K562 (cell line): ENCODE results near the gene IKZF3. TPM values are rescaled to one million over a fixed set of nuclear protein-coding genes. Genes with fewer than 3 reads are reported as not detected.
A peak's percentile ranks its signal among the peaks of the same experiment; 100 is the strongest.

Experiments used
- BCL6 ChIP-seq: fragments of 250-450 bp; sonication (Bioruptor Pico); IDR thresholded peaks from 2 replicates; pipeline ENCODE4 v1.4.0; 2020
- CEBPG ChIP-seq, 3 experiments: fragments of 200-800 bp in 1 of 3; sonication (Bioruptor generic) in 1 of 3; sonication (generic) in 1 of 3; formaldehyde crosslinking in 1 of 3; IDR thresholded peaks in 2 of 3; conservative IDR thresholded peaks in 1 of 3; 2 replicates each; pipeline versions ENCODE4 v1.6.1 to v1.8.0; 2016 to 2022; ENCODE audit warnings: missing compliant biosample characterization in 2 of 3, missing genetic modification characterization in 2 of 3, mild to moderate bottlenecking in 1 of 3, missing genetic modification reagents in 1 of 3
- KLF1 ChIP-seq: fragments of 450-650 bp; IDR thresholded peaks from 2 replicates; pipeline ENCODE4 v1.6.1; 2016; ENCODE audit warnings: missing genetic modification characterization, missing compliant biosample characterization
- KLF16 ChIP-seq: IDR thresholded peaks from 2 replicates; pipeline ENCODE4 v1.6.1; 2016; ENCODE audit warnings: antibody characterized with exemption
- KLF6 ChIP-seq: fragments of 250-450 bp; sonication (Bioruptor Pico); IDR thresholded peaks from 2 replicates; pipeline ENCODE4 v1.4.0; 2020; ENCODE audit warnings: mild to moderate bottlenecking, moderate library complexity, borderline replicate concordance
- L3MBTL2 ChIP-seq: fragments of 450-650 bp; IDR thresholded peaks from 2 replicates; pipeline ENCODE4 v1.6.1; 2016; ENCODE audit warnings: mild to moderate bottlenecking, moderate library complexity
- MEF2D ChIP-seq: conservative IDR thresholded peaks from 2 replicates; pipeline ENCODE4 v1.6.1; 2016; ENCODE audit warnings: low read depth, missing genetic modification characterization, missing compliant biosample characterization
- OTX1 ChIP-seq: fragments of 450-650 bp; formaldehyde crosslinking; IDR thresholded peaks from 2 replicates; pipeline ENCODE4 v1.4.0; 2022; ENCODE audit warnings: mild to moderate bottlenecking
- SNRNP70 ChIP-seq: fragments of 200-400 bp; formaldehyde crosslinking; optimal IDR thresholded peaks from 2 replicates; pipeline ENCODE3; 2017; ENCODE audit warnings: low read depth, low read length
- TARDBP ChIP-seq: fragments of 450-650 bp; IDR thresholded peaks from 2 replicates; pipeline ENCODE4 v1.6.1; 2016
- TEAD4 ChIP-seq, 2 experiments: sonication (generic) in 1 of 2; formaldehyde crosslinking in 1 of 2; IDR thresholded peaks; 2 replicates each; pipeline versions ENCODE4 v1.6.1 to v1.8.0; 2012 to 2022; ENCODE audit warnings: borderline replicate concordance in 1 of 2, inconsistent platforms in 1 of 2, low read length in 1 of 2, mild to moderate bottlenecking in 1 of 2, missing genetic modification reagents in 1 of 2
- ZNF143 ChIP-seq: sonication (generic); formaldehyde crosslinking; IDR thresholded peaks from 2 replicates; pipeline ENCODE4 v1.9.0; 2022; ENCODE audit warnings: mild to moderate bottlenecking, missing genetic modification reagents
- ZNF146 ChIP-seq: IDR thresholded peaks from one replicate; pipeline ENCODE4 v1.6.1; 2018; ENCODE audit warnings: missing compliant biosample characterization; ENCODE audit not compliant: unreplicated experiment
- ZNF174 ChIP-seq: fragments of 250-450 bp; sonication (Bioruptor Pico); IDR thresholded peaks from 2 replicates; pipeline ENCODE4 v1.4.0; 2020; ENCODE audit warnings: mild to moderate bottlenecking
- polyA plus RNA-seq, 8 experiments: library from polyadenylated mRNA; depleted of rRNA in 4 of 8; stranded (reverse) in 5 of 8; unstranded in 3 of 8; fragments of >200 nt; fragmentation: Nextera tagmentation in 2 of 8; fragmentation: Illumina TruSeq in 1 of 8; extraction: Ambion mirVana in 2 of 8; extraction: Trizol in 1 of 8; gene quantifications; 2 replicates each; pipeline versions ENCODE4 v1.2.1 to v1.2.3, GENCODE V29; 2011 to 2014; ENCODE audit warnings: inconsistent platforms in 1 of 8, missing spikeins in 1 of 8
- total RNA-seq, 7 experiments: library from RNA; depleted of rRNA in 6 of 7; stranded (reverse); fragments of >200 nt in 6 of 7; fragmentation: Illumina TruSeq in 2 of 7; extraction: Trizol in 2 of 7; gene quantifications; 2 replicates each; pipeline versions ENCODE4 v1.2.1 to v1.2.3, GENCODE V29; 2011 to 2021; ENCODE audit warnings: low replicate concordance in 1 of 7
- TF ChIP-seq, protein P1 (sequence below): fragments of 250-450 bp; sonication (Bioruptor Pico); IDR thresholded peaks from 2 replicates; pipeline ENCODE4 v1.4.0; 2020; ENCODE audit warnings: mild to moderate bottlenecking, moderate library complexity
- TF ChIP-seq, protein P2 (sequence below): sonication (generic); formaldehyde crosslinking; IDR thresholded peaks from 2 replicates; pipeline ENCODE4 v1.8.0; 2022; ENCODE audit warnings: missing genetic modification reagents, mild to moderate bottlenecking, moderate library complexity, borderline replicate concordance
- TF ChIP-seq, protein P3 (sequence below): fragments of 250-450 bp; sonication (Bioruptor Pico); IDR thresholded peaks from 2 replicates; pipeline ENCODE4 v1.6.1; 2021; ENCODE audit warnings: mild to moderate bottlenecking
- TF ChIP-seq, protein P4 (sequence below): sonication (generic); formaldehyde crosslinking; IDR thresholded peaks from 2 replicates; pipeline ENCODE4 v1.8.1; 2022; ENCODE audit warnings: missing genetic modification reagents
- TF ChIP-seq, protein P5 (sequence below): fragments of 250-450 bp; sonication (Bioruptor Pico); IDR thresholded peaks from 2 replicates; pipeline ENCODE4 v1.4.0; 2020; ENCODE audit warnings: mild to moderate bottlenecking, moderate library complexity

The IKZF3 gene
- total and polyA plus RNA-seq, 9 of the 15 experiments (the other 6 are each of a cell fraction or from before 2014, with no cell fraction given) = 0.06 to 1.6 (median 0.62) TPM

DNA sequence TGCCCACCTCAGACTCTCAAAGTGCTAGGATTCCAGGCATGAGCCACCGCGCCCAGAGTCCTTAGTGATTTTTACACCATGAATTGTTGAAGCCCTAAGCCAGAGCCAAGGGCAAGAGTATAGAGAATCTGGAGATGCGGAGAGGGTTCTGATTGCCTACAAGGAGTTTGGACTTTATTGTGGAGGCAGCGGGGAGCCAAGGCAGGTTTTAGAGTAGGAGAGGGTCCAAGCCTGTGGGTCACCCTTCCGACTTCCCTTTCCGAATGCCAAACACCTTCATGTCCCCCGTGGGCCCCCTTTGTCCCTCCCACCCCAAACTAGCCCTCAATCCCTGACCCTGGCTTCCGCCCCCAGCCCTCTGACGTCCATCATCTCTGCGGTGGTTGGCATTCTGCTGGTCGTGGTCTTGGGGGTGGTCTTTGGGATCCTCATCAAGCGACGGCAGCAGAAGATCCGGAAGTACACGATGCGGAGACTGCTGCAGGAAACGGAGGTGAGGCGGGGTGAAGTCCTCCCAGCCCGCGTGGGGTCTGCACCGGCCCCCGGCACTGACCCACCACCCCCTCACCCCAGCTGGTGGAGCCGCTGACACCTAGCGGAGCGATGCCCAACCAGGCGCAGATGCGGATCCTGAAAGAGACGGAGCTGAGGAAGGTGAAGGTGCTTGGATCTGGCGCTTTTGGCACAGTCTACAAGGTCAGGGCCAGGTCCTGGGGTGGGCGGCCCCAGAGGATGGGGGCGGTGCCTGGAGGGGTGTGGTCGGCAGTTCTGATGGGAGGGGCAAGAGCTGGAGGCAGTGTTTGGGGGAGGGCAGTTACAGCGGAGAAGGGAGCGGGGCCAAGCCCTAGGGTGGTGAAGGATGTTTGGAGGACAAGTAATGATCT lies 140.9 kb downstream of the IKZF3 start (continued):
- TF ChIP-seq KLF1 (tag) = peak; percentile 89
- no peak for TF ChIP-seq TEAD4 (IDR thresholded peaks at IDR 0.05; ENCODE audit: low read length)
- TF ChIP-seq TEAD4 (CRISPR knock-in tag; IDR thresholded peaks at IDR 0.05; ENCODE audit: borderline replicate concordance) = no peak
- no peak for TF ChIP-seq BCL6
- no peak for TF ChIP-seq ZNF143 (CRISPR knock-in tag)
- TF ChIP-seq OTX1 (CRISPR knock-in tag) = no peak
- no peak for TF ChIP-seq MEF2D (tag)
- TF ChIP-seq, protein P1, sequence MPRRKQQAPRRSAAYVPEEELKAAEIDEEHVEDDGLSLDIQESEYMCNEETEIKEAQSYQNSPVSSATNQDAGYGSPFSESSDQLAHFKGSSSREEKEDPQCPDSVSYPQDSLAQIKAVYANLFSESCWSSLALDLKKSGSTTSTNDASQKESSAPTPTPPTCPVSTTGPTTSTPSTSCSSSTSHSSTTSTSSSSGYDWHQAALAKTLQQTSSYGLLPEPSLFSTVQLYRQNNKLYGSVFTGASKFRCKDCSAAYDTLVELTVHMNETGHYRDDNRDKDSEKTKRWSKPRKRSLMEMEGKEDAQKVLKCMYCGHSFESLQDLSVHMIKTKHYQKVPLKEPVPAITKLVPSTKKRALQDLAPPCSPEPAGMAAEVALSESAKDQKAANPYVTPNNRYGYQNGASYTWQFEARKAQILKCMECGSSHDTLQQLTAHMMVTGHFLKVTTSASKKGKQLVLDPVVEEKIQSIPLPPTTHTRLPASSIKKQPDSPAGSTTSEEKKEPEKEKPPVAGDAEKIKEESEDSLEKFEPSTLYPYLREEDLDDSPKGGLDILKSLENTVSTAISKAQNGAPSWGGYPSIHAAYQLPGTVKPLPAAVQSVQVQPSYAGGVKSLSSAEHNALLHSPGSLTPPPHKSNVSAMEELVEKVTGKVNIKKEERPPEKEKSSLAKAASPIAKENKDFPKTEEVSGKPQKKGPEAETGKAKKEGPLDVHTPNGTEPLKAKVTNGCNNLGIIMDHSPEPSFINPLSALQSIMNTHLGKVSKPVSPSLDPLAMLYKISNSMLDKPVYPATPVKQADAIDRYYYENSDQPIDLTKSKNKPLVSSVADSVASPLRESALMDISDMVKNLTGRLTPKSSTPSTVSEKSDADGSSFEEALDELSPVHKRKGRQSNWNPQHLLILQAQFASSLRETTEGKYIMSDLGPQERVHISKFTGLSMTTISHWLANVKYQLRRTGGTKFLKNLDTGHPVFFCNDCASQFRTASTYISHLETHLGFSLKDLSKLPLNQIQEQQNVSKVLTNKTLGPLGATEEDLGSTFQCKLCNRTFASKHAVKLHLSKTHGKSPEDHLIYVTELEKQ (CRISPR knock-in tag) = no peak
- TF ChIP-seq KLF16 = no peak
- no peak for TF ChIP-seq L3MBTL2
- TF ChIP-seq KLF6 (CRISPR knock-in tag) = peak; percentile 59; the same call in 1 of the 2 replicates
- TF ChIP-seq ZNF174 (CRISPR knock-in tag) = no peak
- TF ChIP-seq, protein P2, sequence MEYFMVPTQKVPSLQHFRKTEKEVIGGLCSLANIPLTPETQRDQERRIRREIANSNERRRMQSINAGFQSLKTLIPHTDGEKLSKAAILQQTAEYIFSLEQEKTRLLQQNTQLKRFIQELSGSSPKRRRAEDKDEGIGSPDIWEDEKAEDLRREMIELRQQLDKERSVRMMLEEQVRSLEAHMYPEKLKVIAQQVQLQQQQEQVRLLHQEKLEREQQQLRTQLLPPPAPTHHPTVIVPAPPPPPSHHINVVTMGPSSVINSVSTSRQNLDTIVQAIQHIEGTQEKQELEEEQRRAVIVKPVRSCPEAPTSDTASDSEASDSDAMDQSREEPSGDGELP (CRISPR knock-in tag) = peak; percentile 46; the same call in 1 of the 2 replicates
- TF ChIP-seq ZNF146 (CRISPR knock-in tag) = no peak
- no peak for TF ChIP-seq SNRNP70
- TF ChIP-seq, protein P3, sequence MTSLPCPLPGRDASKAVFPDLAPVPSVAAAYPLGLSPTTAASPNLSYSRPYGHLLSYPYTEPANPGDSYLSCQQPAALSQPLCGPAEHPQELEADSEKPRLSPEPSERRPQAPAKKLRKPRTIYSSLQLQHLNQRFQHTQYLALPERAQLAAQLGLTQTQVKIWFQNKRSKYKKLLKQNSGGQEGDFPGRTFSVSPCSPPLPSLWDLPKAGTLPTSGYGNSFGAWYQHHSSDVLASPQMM = no peak
- TF ChIP-seq CEBPG (CRISPR knock-in tag; IDR thresholded peaks at IDR 0.05) = no peak
- TF ChIP-seq CEBPG (tag; conservative IDR thresholded peaks at IDR 0.05 in 1 of 2, IDR thresholded peaks at IDR 0.05 in 1 of 2) = no peak
- TF ChIP-seq TARDBP = no peak
- TF ChIP-seq, protein P4, sequence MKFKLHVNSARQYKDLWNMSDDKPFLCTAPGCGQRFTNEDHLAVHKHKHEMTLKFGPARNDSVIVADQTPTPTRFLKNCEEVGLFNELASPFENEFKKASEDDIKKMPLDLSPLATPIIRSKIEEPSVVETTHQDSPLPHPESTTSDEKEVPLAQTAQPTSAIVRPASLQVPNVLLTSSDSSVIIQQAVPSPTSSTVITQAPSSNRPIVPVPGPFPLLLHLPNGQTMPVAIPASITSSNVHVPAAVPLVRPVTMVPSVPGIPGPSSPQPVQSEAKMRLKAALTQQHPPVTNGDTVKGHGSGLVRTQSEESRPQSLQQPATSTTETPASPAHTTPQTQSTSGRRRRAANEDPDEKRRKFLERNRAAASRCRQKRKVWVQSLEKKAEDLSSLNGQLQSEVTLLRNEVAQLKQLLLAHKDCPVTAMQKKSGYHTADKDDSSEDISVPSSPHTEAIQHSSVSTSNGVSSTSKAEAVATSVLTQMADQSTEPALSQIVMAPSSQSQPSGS = no peak
- TF ChIP-seq, protein P5, sequence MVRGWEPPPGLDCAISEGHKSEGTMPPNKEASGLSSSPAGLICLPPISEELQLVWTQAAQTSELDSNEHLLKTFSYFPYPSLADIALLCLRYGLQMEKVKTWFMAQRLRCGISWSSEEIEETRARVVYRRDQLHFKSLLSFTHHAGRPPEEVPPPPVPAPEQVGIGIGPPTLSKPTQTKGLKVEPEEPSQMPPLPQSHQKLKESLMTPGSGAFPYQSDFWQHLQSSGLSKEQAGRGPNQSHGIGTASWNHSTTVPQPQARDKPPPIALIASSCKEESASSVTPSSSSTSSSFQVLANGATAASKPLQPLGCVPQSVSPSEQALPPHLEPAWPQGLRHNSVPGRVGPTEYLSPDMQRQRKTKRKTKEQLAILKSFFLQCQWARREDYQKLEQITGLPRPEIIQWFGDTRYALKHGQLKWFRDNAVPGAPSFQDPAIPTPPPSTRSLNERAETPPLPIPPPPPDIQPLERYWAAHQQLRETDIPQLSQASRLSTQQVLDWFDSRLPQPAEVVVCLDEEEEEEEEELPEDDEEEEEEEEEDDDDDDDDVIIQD = no peak
